Subcutaneous abdominal adipose tissue (tissue), 5 donors: Measurements from ENCODE around the gene STRAP.
A peak's percentile ranks its signal among the peaks of the same experiment; 100 is the strongest.

Experiments
- H3K27ac ChIP-seq: one replicate; pipeline ENCODE4 v1.7.0; 2013; ENCODE audit warnings: low read depth, mild to moderate bottlenecking, inconsistent platforms, low read length, moderate library complexity
- H3K27me3 ChIP-seq, 5 donors: one replicate each; pipeline ENCODE4 v1.7.0; 2013; ENCODE audit warnings: low read length in 5 of 5, inconsistent platforms in 1 of 5; ENCODE audit not compliant: control insufficient read depth in 5 of 5, insufficient read depth in 4 of 5
- H3K36me3 ChIP-seq, 5 donors: one replicate each; pipeline ENCODE4 v1.7.0; 2013; ENCODE audit warnings: low read length in 5 of 5; ENCODE audit not compliant: control insufficient read depth in 5 of 5, insufficient read depth in 5 of 5
- H3K4me1 ChIP-seq, 5 donors: one replicate each; pipeline ENCODE4 v1.7.0; 2013; ENCODE audit warnings: low read length in 5 of 5, mild to moderate bottlenecking in 3 of 5, moderate library complexity in 1 of 5; ENCODE audit not compliant: control insufficient read depth in 5 of 5, insufficient read depth in 5 of 5
- H3K4me3 ChIP-seq, 5 donors: one replicate each; pipeline ENCODE4 v1.7.0; 2013; ENCODE audit warnings: low read length in 5 of 5, low read depth in 1 of 5
- H3K9ac ChIP-seq, 5 donors: one replicate each; pipeline ENCODE4 v1.7.0; 2013; ENCODE audit warnings: low read length in 5 of 5, mild to moderate bottlenecking in 4 of 5, moderate library complexity in 3 of 5
- H3K9me3 ChIP-seq, 5 donors: one replicate each; pipeline ENCODE4 v1.7.0; 2013; ENCODE audit warnings: low read length in 5 of 5; ENCODE audit not compliant: control insufficient read depth in 5 of 5
- donor health status: healthy.
- donor health status: healthy.
- donor health status: healthy.
- donor health status: healthy.
- donor health status: healthy.

Gene STRAP

GRCh38 chr12:15882118-15882971 is at the start of gene STRAP:
STRAP (plus strand) TSS chr12:15882387; CDS start chr12:15882708, 321 bp downstream.
- Histone ChIP-seq H3K9ac (peak within 1 kb of the TSS; percentile 89 to 100 (median 95)), H3K9me3 (no peaks in the 10 kb centered on the region), H3K4me1 (peaks cover 3 to 35% (median 28%) of the 10 kb centered on the region in 5 donors), H3K27ac (peak within 1 kb of the TSS; percentile 100), H3K4me3 (peak within 1 kb of the TSS; percentile 94 to 99 (median 97)), H3K36me3 (peaks cover 0 to 5% (median 0%) of the 10 kb centered on the region in 5 donors), H3K27me3 (no peaks in the 10 kb centered on the region)

GRCh38 chr12:15834575-15834974 is 47.6 kb upstream of the STRAP start:
- H3K27me3 ChIP-seq: no peaks in the 10 kb centered on the region
- no peaks in the 10 kb centered on the region for H3K9me3 ChIP-seq
- no peak overlapping the region for H3K27ac ChIP-seq
- H3K9ac ChIP-seq: no peak overlapping the region
- no peak overlapping the region for H3K4me3 ChIP-seq
- H3K4me1 ChIP-seq: peaks cover 0 to 14% (median 11%) of the 10 kb centered on the region in 5 donors
- no peaks in the 10 kb centered on the region for H3K36me3 ChIP-seq

GRCh38 chr12:15837141-15837790 is 44.9 kb upstream of the STRAP start:
- peaks cover 0 to 14% (median 11%) of the 10 kb centered on the region in 5 donors for H3K4me1 ChIP-seq
- peak overlapping the region in 2 of 5 donors; percentile 8 to 56 for H3K4me3 ChIP-seq
- H3K9ac ChIP-seq: no peak overlapping the region
- H3K9me3 ChIP-seq: no peaks in the 10 kb centered on the region
- H3K27me3 ChIP-seq: no peaks in the 10 kb centered on the region
- H3K36me3 ChIP-seq: no peaks in the 10 kb centered on the region
- H3K27ac ChIP-seq: no peak overlapping the region

- H3K4me1 ChIP-seq: peaks cover 0 to 14% (median 11%) of the 10 kb centered on the region in 5 donors
- H3K36me3 ChIP-seq: no peaks in the 10 kb centered on the region
- H3K4me3 ChIP-seq: no peak overlapping the region
- H3K27me3 ChIP-seq: no peaks in the 10 kb centered on the region
- H3K9me3 ChIP-seq: no peaks in the 10 kb centered on the region
- H3K27ac ChIP-seq: no peak overlapping the region
- H3K9ac ChIP-seq: no peak overlapping the region
These were observed 43.1 kb upstream of the STRAP start for GRCh38 chr12:15839041-15839440.

- H3K27me3 ChIP-seq: no peaks in the 10 kb centered on the region
- no peak overlapping the region for H3K27ac ChIP-seq
- no peak overlapping the region for H3K9ac ChIP-seq
- H3K4me1 ChIP-seq: peaks cover 0 to 14% (median 11%) of the 10 kb centered on the region in 5 donors
- H3K4me3 ChIP-seq: no peak overlapping the region
- no peaks in the 10 kb centered on the region for H3K36me3 ChIP-seq
- H3K9me3 ChIP-seq: no peaks in the 10 kb centered on the region
These were observed 42.5 kb upstream of the STRAP start for GRCh38 chr12:15839682-15840081.

GRCh38 chr12:15842108-15842507 is 40.1 kb upstream of the STRAP start:
- H3K27ac ChIP-seq: no peak overlapping the region
- H3K27me3 ChIP-seq: no peaks in the 10 kb centered on the region
- H3K4me1 ChIP-seq: peaks cover 0 to 19% (median 14%) of the 10 kb centered on the region in 5 donors
- no peaks in the 10 kb centered on the region for H3K9me3 ChIP-seq
- no peak overlapping the region for H3K4me3 ChIP-seq
- no peaks in the 10 kb centered on the region for H3K36me3 ChIP-seq
- H3K9ac ChIP-seq: no peak overlapping the region

- Histone ChIP-seq H3K27me3 (no peaks in the 10 kb centered on the region), H3K36me3 (no peaks in the 10 kb centered on the region), H3K9me3 (no peaks in the 10 kb centered on the region), H3K4me1 (peaks cover 0 to 16% (median 8%) of the 10 kb centered on the region in 5 donors), H3K4me3 (no peak overlapping the region), H3K9ac (no peak overlapping the region), H3K27ac (no peak overlapping the region)
These were observed 35.3 kb upstream of the STRAP start for GRCh38 chr12:15846887-15847286.

GRCh38 chr12:15848606-15849005 is 33.6 kb upstream of the STRAP start:
- Histone ChIP-seq H3K27me3 (no peaks in the 10 kb centered on the region), H3K27ac (no peak overlapping the region), H3K4me1 (peaks cover 0 to 16% (median 8%) of the 10 kb centered on the region in 5 donors), H3K4me3 (no peak overlapping the region), H3K36me3 (no peaks in the 10 kb centered on the region), H3K9ac (no peak overlapping the region), H3K9me3 (no peaks in the 10 kb centered on the region)

GRCh38 chr12:15851045-15851620 is 31.1 kb upstream of the STRAP start:
- H3K4me3 ChIP-seq: no peak overlapping the region
- H3K4me1 ChIP-seq: peaks cover 0 to 26% (median 10%) of the 10 kb centered on the region in 5 donors
- H3K9me3 ChIP-seq: no peaks in the 10 kb centered on the region
- no peak overlapping the region for H3K27ac ChIP-seq
- H3K27me3 ChIP-seq: no peaks in the 10 kb centered on the region
- no peak overlapping the region for H3K9ac ChIP-seq
- no peaks in the 10 kb centered on the region for H3K36me3 ChIP-seq

- Histone ChIP-seq H3K4me3 (no peak overlapping the region), H3K27me3 (no peaks in the 10 kb centered on the region), H3K4me1 (peaks cover 0 to 21% (median 7%) of the 10 kb centered on the region in 5 donors), H3K9me3 (no peaks in the 10 kb centered on the region), H3K36me3 (no peaks in the 10 kb centered on the region), H3K27ac (no peak overlapping the region), H3K9ac (no peak overlapping the region)
These were observed 30.3 kb upstream of the STRAP start for GRCh38 chr12:15851919-15852318.
